T-helper 2 cell treated with Interferon-gamma antibody and Interleukin-4, amounts not matched to agents 5 μg/mL and 100 μg/mL, for 36 hours (primary cell): ENCODE results near the gene ARMC9.

ENCODE experiments used
- DNase-seq: peaks from one replicate; pipeline ENCODE4 v3.0.0; 2021; ENCODE audit warnings: low spot score
- H3K27ac Mint-ChIP-seq: one replicate; pipeline ENCODE4 v1.8.0; 2021; ENCODE audit warnings: mild to moderate bottlenecking, mixed read lengths
- H3K27me3 Mint-ChIP-seq: one replicate; pipeline ENCODE4 v1.8.0; 2021; ENCODE audit warnings: low read depth, mixed read lengths
- H3K36me3 Mint-ChIP-seq: one replicate; pipeline ENCODE4 v1.8.0; 2021; ENCODE audit warnings: low read depth, mixed read lengths
- H3K4me1 Mint-ChIP-seq: one replicate; pipeline ENCODE4 v1.8.0; 2021; ENCODE audit warnings: low read depth, mixed read lengths
- H3K4me3 Mint-ChIP-seq: one replicate; pipeline ENCODE4 v1.8.0; 2022; ENCODE audit warnings: mild to moderate bottlenecking, moderate library complexity, mixed read lengths
- H3K9me3 Mint-ChIP-seq: one replicate; pipeline ENCODE4 v1.8.0; 2021; ENCODE audit warnings: mixed read lengths

ARMC9 gene

GRCh38 chr2:231323316-231323715 lies 124.9 kb downstream of the ARMC9 start:
- Mint-ChIP-seq H3K9me3 (no peaks in the 10 kb centered on the region), H3K36me3 (no peaks in the 10 kb centered on the region), H3K27ac (no peak overlapping the region), H3K4me1 (no peaks in the 10 kb centered on the region), H3K4me3 (no peak overlapping the region), H3K27me3 (peaks cover 20% of the 10 kb centered on the region)
- DNase-seq = no peak

DNA sequence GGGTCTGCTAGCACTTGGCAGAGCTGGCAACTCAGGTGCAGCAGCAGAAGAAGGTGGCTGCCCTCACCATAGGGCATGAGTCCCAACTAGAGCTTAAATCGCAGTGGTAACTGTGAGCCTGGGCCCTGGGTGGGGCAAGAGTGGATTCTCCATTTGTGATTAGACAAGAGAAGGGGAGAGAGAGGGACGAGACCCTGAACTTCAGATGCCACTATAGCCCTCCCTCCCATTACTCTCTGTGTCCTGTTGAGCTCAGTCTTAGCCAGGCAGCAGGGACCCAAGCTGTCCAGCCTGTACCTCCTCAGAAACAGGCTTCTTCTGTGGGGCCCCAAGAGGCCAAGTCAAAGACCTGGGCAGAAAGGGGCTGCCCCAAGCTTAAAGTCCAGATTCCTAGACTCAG lies 127.4 kb downstream of the ARMC9 start:
- H3K27me3 Mint-ChIP-seq = peaks cover 13% of the 10 kb centered on the region
- H3K36me3 Mint-ChIP-seq = no peaks in the 10 kb centered on the region
- no peaks in the 10 kb centered on the region for H3K4me1 Mint-ChIP-seq
- no peak overlapping the region for H3K4me3 Mint-ChIP-seq
- no peaks in the 10 kb centered on the region for H3K9me3 Mint-ChIP-seq
- H3K27ac Mint-ChIP-seq = no peak overlapping the region
- no peak for DNase-seq

- H3K27ac Mint-ChIP-seq = no peak overlapping the region
- no peak for DNase-seq
- H3K36me3 Mint-ChIP-seq = no peaks in the 10 kb centered on the region
- H3K9me3 Mint-ChIP-seq = no peaks in the 10 kb centered on the region
- H3K4me3 Mint-ChIP-seq = no peak overlapping the region
- peaks cover 10% of the 10 kb centered on the region for H3K27me3 Mint-ChIP-seq
- no peaks in the 10 kb centered on the region for H3K4me1 Mint-ChIP-seq
Measured at GRCh38 chr2:231326404-231326803, 128.0 kb downstream of the ARMC9 start.

- no peaks in the 10 kb centered on the region for H3K9me3 Mint-ChIP-seq
- no peak for DNase-seq
- no peak overlapping the region for H3K27ac Mint-ChIP-seq
- H3K36me3 Mint-ChIP-seq = no peaks in the 10 kb centered on the region
- peaks cover 2% of the 10 kb centered on the region for H3K27me3 Mint-ChIP-seq
- H3K4me3 Mint-ChIP-seq = no peak overlapping the region
- H3K4me1 Mint-ChIP-seq = no peaks in the 10 kb centered on the region
Measured at GRCh38 chr2:231330311-231330710, 131.9 kb downstream of the ARMC9 start.

DNA sequence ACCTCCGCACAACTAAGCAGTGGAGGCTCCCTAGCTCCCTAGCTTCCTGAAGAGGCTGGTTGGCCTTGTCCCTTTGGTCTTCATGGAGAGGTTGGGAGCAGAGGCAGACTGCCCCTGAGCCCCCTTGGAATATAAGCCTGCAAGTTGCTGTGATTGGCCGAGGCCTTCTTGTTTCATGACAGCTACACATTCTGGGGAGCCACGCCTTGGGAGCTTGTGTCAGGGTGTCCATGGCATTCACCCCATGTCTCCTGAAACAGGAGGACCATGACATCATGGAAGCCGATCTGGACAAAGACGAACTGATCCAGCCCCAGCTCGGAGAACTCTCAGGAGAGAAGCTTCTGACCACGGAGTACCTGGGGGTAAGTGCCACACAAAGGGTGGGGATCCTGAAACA lies 133.1 kb downstream of the ARMC9 start:
- H3K4me3 Mint-ChIP-seq = no peak overlapping the region
- H3K36me3 Mint-ChIP-seq = no peaks in the 10 kb centered on the region
- H3K27ac Mint-ChIP-seq = no peak overlapping the region
- H3K27me3 Mint-ChIP-seq = peaks cover 2% of the 10 kb centered on the region
- no peak for DNase-seq
- no peaks in the 10 kb centered on the region for H3K9me3 Mint-ChIP-seq
- H3K4me1 Mint-ChIP-seq = no peaks in the 10 kb centered on the region

- Mint-ChIP-seq H3K4me3 (no peak overlapping the region), H3K4me1 (no peaks in the 10 kb centered on the region), H3K27ac (no peak overlapping the region), H3K9me3 (no peaks in the 10 kb centered on the region), H3K36me3 (no peaks in the 10 kb centered on the region), H3K27me3 (peaks cover 2% of the 10 kb centered on the region)
- no peak for DNase-seq
Measured at GRCh38 chr2:231332388-231332787, 134.0 kb downstream of the ARMC9 start.

GRCh38 chr2:231332872-231333500 lies 134.6 kb downstream of the ARMC9 start:
- H3K4me1 Mint-ChIP-seq = no peaks in the 10 kb centered on the region
- peaks cover 2% of the 10 kb centered on the region for H3K27me3 Mint-ChIP-seq
- DNase-seq = no peak
- no peak overlapping the region for H3K27ac Mint-ChIP-seq
- no peak overlapping the region for H3K4me3 Mint-ChIP-seq
- no peaks in the 10 kb centered on the region for H3K9me3 Mint-ChIP-seq
- H3K36me3 Mint-ChIP-seq = no peaks in the 10 kb centered on the region

DNA sequence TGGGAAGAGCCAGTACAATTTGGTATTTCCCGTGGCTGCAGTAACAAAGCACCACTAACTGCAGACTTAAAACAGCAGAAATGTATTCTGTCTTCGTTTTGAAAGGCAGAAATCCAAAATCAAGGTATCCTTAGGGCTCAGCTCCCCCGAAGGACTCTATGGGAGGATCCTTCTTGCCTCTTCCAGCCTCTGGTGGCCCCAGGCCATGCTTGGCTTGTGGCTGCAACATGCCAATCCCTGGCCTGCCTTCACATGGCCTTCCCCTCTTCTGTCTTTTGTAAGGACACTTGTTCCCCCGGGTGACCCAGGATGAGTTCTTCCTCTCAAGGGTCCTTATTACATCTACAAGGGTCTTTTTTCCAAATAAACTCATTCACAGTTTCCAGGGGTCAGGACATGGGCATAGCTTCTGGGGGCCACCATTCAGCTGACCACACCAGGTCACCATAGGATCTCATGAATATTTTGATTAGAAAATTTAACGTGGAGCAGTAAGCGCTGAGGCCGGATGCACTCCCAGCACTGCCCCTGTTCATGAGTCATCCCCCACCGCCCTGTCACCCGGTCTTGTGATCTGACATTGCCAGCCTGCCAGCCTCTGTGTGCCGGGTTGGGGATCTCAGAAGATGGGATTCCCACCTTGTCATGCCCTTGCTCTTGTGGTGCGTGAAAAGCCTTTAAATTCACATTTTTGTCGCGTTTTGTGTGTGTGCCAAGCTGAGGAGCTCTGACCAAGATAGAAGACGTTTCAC lies 135.9 kb downstream of the ARMC9 start:
- no peaks in the 10 kb centered on the region for H3K4me1 Mint-ChIP-seq
- DNase-seq = no peak
- H3K9me3 Mint-ChIP-seq = no peaks in the 10 kb centered on the region
- H3K27me3 Mint-ChIP-seq = no peaks in the 10 kb centered on the region
- H3K27ac Mint-ChIP-seq = no peak overlapping the region
- no peak overlapping the region for H3K4me3 Mint-ChIP-seq
- H3K36me3 Mint-ChIP-seq = no peaks in the 10 kb centered on the region

GRCh38 chr2:231334981-231335380 lies 136.6 kb downstream of the ARMC9 start:
- Mint-ChIP-seq H3K4me1 (no peaks in the 10 kb centered on the region), H3K9me3 (no peaks in the 10 kb centered on the region), H3K36me3 (no peaks in the 10 kb centered on the region), H3K27me3 (no peaks in the 10 kb centered on the region), H3K27ac (no peak overlapping the region), H3K4me3 (no peak overlapping the region)
- DNase-seq = no peak

DNA sequence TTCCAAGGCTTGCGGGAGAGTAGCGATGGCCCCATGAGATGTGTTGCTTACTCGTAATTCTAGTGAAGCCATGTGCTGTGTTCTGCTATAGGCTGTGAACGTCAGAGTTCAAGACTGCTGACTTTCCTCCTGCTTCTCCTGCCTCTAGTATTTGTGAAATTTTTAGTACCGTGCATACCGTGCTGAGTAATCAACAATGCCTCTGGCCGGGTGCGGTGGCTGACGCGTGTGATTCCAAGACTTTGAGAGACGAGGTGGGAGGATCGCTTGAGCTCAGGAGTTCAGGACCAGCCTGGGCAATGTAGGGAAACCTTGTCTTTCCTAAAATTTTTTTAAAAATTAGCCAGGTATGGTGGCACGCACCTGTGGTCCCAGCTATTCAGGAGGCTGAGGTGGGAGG lies 137.2 kb downstream of the ARMC9 start:
- Mint-ChIP-seq H3K27me3 (no peaks in the 10 kb centered on the region), H3K9me3 (no peaks in the 10 kb centered on the region), H3K4me1 (no peaks in the 10 kb centered on the region)

DNA sequence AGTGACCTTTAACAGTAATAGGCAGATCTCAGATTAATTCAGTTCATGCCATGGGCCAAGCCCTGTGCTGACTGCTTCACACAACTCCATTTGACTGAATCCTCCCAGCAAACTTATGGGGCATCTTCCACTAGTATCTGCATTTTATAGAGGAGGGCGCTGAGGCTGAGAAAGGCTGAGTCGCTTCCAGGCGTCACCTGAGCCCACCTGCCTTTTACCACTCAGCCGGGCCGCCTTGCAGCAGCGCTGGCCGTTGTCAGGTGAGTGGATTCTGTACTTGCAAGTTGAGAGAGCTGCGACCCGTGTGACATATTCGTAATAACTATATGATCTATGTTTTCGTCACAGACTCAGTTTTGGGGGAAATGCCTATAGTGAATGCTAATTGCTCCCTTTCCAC lies 137.8 kb downstream of the ARMC9 start:
- Mint-ChIP-seq H3K27ac (no peak overlapping the region), H3K36me3 (no peaks in the 10 kb centered on the region), H3K4me3 (no peak overlapping the region), H3K9me3 (no peaks in the 10 kb centered on the region), H3K27me3 (no peaks in the 10 kb centered on the region), H3K4me1 (no peaks in the 10 kb centered on the region)
- no peak for DNase-seq

More for the DNA sequence above, 137.2 kb downstream of the ARMC9 start:
- DNase-seq = no peak
- Mint-ChIP-seq H3K36me3 (no peaks in the 10 kb centered on the region), H3K27ac (no peak overlapping the region), H3K4me3 (no peak overlapping the region)

- H3K27me3 Mint-ChIP-seq = no peaks in the 10 kb centered on the region
- no peak overlapping the region for H3K4me3 Mint-ChIP-seq
- no peaks in the 10 kb centered on the region for H3K36me3 Mint-ChIP-seq
- no peak overlapping the region for H3K27ac Mint-ChIP-seq
- H3K9me3 Mint-ChIP-seq = no peaks in the 10 kb centered on the region
- no peak for DNase-seq
- no peaks in the 10 kb centered on the region for H3K4me1 Mint-ChIP-seq
Measured at GRCh38 chr2:231336700-231337099, 138.3 kb downstream of the ARMC9 start.

DNA sequence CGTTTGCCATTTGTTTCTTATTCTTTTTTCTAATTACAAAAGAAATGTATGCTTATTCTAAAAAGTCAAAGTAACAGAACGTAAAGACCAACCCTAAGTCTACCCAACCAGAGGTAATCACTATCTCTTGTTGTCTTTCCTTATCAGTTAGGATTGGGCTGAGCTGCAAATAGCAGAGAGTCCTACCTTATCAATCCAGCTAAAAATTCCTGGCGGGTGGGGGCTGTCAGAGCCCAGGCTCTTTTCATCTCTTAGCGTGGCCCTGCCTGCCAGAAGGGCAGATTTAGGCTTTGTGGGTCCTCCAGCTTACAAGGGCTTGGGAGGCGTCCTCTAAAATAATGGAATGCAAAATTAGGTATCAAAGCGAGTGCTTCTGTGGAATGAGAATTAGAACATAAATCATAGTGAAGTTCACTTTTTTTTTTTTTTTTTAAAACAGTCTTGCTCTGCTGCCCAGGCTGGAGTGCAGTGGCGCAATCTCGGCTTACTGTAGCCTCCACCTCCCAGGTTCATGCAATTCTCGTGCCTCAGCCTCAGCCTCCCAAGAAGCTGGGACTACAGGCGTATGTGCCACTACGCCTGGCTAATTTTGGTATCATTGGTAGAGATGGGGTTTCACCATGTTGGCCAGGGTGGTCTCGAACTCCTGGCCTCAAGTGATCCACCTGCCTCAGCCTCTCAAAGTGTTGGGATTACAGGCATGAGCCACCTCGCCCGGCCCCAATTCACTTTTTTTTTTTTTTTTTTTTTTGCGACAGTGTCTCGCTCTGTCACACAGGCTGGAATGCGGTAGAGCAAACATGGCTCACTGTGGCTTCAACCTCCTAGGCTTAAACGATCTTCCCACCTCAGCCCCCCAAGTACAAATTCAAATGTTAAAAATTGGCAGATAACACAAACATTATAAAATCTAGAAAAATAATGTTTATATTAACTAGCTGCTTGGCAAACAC lies 139.7 kb downstream of the ARMC9 start:
- Mint-ChIP-seq H3K4me3 (no peak overlapping the region), H3K36me3 (no peaks in the 10 kb centered on the region), H3K4me1 (no peaks in the 10 kb centered on the region), H3K27me3 (no peaks in the 10 kb centered on the region), H3K27ac (no peak overlapping the region), H3K9me3 (no peaks in the 10 kb centered on the region)
- no peak for DNase-seq

GRCh38 chr2:231339316-231339715 lies 140.9 kb downstream of the ARMC9 start:
- no peak for DNase-seq
- H3K27me3 Mint-ChIP-seq = no peaks in the 10 kb centered on the region
- no peaks in the 10 kb centered on the region for H3K9me3 Mint-ChIP-seq

More at GRCh38 chr2:231339316-231339715, 140.9 kb downstream of the ARMC9 start:
- no peak overlapping the region for H3K4me3 Mint-ChIP-seq
- H3K27ac Mint-ChIP-seq = no peak overlapping the region
- H3K4me1 Mint-ChIP-seq = no peaks in the 10 kb centered on the region
- H3K36me3 Mint-ChIP-seq = no peaks in the 10 kb centered on the region
